ENCODE data around the gene RAPGEF4. TPM values are rescaled to one million over a fixed set of nuclear protein-coding genes. Genes with fewer than 3 reads are reported as not detected.
A peak's percentile ranks its signal among the peaks of the same experiment; 100 is the strongest.
"Not testable (repeated sequence)": the region's sequence is repeated elsewhere in the genome, so short reads cannot be mapped to it uniquely, and the experiment has no call there.

RAPGEF4 gene
- total RNA-seq, 1 donor from 2014 or later, result 12.8 TPM

DNA sequence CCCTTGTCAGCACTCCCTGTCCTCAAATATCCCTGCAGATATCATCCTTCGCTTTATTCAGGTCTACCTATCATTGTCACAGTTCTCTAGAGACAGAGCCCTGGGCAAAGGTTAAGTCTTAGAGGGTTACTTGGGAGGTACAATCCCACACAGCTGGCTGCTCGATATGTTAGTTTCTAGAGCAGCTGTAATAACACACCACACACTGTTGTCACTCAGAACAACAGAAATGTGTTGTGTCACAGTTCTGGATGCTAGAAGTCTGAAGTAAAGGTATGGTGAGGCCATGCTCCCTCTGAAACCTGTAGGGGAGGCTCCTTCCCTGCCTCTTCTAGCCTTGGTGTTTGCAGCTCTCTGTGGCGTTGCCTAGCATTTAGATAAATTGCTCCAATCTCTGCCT, 9.9 kb upstream of the RAPGEF4 start:
- DNase-seq (ENCODE audit: low spot score), result no peak
- ATAC-seq, result peak; percentile 16

DNA sequence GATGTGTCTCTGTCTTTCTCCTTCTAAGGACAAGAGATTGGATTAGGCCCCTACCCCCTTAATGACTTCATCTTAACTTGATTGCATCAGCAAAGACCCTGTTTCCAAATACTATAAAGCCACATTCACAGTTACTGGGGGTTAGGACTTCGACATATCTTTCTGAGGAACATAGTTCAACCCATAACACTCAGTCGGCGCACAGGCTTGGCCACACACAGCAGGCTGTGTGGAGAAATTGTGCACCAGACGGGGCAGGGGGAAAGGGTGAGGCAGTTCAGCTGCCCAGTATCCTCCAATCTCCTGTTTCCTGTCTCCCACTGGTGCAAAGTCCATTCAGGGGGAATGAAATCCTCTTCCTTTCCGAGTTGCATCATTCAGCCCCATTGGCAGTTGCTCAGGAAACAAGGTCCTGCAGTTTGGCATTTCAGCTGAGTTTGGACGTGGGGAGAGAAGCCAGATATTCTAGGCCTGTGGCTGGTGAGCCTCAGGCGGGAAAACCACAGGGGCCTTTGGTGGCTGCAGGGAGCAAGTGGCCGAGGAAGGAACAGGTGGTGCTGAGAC, 9.4 kb upstream of the RAPGEF4 start:
- DNase-seq (ENCODE audit: low spot score) (peak; percentile 89), ATAC-seq (peak; percentile 96)

DNA sequence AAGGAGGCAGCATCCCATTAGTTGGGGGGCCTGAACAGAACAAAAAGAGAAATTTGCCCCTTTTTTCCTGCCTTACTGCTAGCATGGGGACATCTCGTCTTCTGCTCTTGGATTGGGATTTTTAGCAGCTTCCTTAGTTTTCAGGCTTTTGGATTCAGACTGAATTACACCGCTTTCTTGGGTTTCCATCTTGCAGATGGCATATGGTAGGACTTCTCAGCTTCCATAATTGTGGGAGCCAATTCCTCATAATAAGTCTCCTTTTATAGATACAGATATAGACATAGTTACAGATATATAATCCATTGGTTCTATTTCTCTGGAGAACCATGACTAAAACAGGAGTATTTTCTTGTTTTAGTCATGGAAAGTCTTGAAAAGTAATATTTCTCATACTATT, 5.2 kb upstream of the RAPGEF4 start:
- no peak for DNase-seq (ENCODE audit: low spot score)
- ATAC-seq, result no peak

DNA sequence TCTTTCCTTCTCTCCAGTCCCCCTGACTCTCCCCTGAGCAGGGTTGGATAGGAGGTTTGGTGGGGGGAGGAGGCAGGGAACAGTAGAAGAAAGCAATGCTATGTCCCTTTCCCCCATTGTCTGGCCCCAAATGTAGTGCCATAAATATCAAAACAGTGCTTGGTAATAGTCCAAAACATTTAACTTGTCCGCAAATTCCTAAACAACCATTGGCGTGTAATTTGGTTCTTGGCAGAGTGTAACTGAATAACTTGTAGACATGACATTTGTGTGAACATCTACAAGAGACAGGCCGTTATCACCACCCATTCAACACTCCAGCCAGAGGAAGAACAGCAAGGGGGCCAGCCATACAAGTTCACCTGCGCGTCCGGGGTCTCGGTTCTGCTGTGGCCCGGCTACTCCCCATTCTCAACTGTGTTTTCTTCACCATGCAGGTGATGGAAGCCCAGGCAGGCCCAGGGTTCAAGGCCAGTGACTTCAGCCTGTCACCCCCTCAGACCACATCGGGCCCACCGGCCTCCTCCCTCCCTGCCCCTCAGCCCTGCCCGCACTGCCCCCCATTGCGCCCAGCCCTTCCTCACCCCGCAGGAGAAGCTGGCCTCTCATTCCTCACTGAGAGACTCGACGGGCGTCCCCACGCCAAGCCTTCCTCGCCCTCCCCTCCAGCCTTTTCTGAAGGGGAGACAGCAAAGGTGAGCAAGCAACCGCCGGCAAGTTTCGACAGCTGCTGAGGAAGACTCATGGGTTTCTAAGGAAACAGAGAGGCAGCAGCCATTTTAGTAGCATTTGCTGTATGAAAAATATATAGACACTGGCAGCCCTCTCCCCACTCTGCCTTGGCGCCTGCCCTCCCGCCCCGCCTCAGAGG, 699 bp upstream of the RAPGEF4 start:
- DNase-seq (ENCODE audit: low spot score) (no peak), ATAC-seq (no peak)

DNA sequence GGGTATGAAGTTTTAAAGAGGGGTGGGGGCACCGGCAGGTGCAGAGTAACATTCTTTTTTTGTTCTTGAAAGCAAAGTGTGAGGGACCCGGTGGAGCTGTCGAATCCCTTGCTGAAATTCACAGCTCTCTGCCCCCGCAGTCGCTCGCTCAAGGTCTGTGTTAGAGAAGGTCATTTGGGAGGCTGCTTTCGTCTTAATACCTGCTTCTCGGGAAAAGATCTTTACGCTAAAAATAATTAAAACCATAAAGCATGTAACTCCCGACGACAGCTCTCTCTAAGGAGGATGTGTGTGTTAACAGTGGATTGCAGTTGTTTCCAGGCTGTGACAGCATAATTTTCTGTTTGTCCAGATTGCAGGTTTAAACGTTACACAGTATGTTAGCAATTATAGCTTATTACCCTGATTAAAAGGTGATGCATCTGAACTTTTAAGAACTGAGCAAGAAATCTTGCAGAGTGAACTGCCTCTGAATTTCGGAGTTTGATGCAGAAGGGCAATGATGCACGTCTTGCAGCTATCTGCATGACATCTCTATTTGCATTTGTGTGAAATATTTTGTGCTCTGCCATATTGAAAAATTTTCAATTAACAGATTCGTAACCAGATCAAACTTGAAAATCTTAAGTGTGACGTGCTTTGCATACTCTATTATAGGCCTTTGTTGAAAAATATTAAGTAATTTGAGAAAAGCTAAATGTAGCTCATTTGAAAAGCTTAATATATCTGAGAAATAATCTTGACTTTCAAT, 954 bp downstream of the RAPGEF4 start:
- DNase-seq (ENCODE audit: low spot score), result no peak
- ATAC-seq, result peak; percentile 54

DNA sequence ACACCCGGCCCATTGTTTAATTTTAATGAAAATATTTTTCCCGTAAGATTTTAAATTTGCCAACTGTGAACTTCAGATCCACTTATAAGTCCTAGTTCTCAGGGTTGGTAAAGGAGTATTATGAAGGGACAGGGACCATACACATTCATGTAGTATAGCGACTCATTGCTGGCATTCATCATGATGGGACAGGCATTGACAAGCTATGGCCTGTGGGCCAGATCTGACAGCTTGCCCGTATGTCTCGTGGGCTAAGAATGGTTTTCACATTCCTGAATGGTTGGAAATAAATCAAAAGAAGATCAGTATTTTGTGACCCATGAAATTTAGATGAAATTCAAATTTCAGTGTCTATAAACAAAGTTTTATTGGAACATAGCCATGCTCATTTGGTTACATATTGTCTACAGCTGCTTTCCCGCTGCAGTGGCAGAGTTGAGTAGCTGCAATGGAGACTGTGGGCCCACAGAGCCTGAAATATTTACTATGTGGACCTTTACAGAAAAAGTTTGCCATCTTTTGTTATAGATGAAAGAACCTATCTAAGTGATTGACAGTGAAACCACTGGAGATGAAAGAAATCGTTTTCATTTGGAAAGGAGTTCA, 4.1 kb downstream of the RAPGEF4 start:
- no peak for DNase-seq (ENCODE audit: low spot score)
- no peak for ATAC-seq

DNA sequence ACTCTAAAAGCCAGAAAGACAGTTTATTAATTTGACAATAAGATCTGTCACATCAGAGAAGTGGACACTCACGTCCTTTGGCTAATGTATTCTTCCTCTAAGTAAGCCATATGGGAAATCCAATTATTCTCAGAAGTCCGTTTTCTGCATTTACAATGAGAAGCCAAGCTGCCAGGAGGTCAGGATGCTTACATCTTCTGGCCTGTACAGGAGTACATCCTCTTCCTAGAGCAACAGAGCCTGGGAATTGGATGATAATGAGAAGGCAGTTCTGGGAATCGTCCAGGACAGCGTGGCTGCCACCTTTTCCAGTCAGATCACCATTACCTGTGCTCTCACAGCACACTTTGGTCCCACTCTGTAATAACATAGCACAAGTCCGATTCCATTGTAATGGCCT, 5.2 kb downstream of the RAPGEF4 start:
- ATAC-seq (no peak), DNase-seq (ENCODE audit: low spot score) (no peak)

DNA sequence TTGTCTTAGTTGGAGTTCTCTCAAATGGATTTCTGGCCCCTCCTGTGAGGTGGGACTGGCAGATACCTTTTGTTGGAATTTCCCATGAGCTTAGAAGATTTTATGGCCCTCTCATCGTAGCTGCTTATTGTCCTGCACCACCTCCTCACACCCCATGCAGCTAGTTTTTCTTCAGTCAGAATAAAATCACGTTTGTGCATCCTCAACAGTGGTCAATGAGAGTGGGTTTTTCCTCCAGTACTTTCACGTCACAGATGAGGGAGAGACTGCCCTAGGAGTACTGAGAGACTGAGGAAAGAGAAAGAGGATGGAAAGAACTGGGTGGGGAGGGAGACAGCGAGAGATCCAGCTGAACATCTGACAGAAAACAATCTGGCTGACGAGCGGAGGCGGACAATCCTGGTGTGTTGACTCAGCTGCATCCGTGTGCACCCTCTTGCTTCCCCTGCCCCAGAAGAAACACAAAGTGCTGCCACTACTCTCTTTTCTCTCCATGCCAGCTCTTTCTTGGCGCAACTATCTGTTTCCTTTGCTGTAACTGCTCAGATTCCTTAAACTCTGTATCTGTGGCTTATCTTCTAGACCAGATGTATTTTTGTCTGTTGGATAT, 7.4 kb downstream of the RAPGEF4 start:
- ATAC-seq (no peak), DNase-seq (ENCODE audit: low spot score) (no peak)

DNA sequence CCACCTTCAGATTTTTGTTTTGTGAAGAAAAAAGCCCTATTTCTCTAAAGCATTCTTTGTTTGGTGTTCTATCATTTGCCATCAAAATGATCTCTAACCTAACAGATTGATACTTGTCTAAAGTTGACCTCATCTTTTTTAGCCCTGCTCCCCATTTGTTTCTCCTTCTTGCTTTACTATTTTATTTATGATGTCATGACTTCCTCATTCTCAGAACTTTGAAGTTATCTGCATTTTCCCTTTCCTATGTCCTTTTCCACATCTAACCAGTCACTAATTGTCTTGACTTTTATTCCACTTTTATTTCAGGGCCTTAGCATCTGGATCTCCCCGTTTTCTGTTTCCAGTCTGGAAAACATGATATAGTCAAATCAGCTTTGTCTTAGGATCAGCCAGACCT, 8.3 kb downstream of the RAPGEF4 start:
- DNase-seq (ENCODE audit: low spot score), result no peak
- no peak for ATAC-seq

DNA sequence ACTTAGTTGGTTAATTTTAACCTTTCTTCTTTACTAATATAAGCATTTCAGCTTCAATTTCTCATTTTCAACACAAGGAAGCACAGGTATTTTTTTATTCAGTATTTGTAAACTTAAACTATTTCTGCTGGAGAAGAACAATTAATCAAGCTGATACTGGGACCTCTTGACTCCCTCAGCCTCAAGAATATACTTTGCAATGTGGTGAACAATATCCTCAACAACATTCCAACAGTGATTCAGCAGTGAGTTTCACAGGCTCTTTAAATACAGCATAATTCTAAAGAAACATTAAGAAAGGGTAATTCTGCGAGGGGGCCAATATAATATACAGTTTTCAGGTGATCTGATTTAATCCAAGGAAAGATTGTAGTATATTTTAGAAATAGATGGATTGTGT, 10.0 kb downstream of the RAPGEF4 start:
- no peak for ATAC-seq
- no peak for DNase-seq (ENCODE audit: low spot score)

DNA sequence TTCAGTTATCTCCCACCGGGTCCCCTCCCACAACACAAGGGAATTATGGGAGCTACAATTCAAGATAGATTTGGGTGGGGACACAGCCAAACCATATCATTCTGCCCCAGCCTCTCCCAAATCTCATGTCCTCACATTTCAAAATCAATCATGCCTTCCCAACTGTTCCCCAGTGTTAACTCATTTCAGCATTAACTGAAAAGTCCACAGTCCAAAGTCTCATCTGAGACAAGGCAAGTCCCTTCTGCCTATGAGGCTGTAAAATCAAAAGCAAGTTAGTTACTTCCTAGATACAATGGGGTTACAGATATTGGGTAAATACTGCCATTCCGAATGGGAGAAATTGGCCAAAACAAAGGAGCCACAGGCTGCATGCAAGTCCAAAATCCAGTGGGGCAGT, 12.9 kb downstream of the RAPGEF4 start:
- DNase-seq (ENCODE audit: low spot score), result not testable (repeated sequence)

DNA sequence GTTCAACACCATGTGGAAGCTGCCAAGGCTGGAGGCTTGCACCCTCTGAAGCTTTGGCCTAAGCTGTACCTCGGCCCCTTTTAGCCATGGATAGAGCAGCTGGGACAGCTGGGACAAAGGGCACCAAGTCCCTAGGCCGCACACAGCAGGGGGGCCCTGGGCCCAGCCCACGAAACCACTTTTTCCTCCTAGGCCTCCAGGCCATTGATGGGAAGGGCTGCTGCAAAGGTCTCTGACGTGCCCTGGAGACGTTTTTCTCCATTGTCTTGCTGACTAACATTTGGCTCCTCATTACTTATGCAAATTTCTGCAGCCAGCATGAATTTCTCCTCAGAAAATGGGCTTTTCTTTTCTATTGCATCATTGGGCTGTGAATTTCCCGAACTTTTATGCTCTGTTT, 13.7 kb downstream of the RAPGEF4 start:
- DNase-seq (ENCODE audit: low spot score), result no peak
- no peak for ATAC-seq

More for the DNA sequence above, 12.9 kb downstream of the RAPGEF4 start:
- ATAC-seq, result peak; percentile 58

DNA sequence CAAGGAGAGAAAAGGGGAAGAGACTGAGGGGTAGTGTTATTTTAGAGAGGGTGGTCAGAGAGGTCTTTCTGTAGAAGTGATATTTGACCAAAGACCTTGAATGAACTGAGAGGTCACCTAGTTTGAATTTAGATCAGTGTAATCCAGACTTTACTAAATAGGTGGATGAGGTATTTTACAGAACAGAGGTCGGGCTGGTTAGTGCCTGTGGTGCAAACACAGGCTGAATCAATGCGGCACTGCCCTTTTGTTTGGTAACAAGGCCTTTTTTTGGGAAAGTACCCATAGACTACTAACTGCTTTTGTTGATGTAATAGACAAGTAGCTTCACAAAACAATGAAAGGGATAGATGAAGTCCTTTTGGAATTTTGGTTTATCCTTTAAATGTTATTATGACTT, 15.9 kb downstream of the RAPGEF4 start:
- DNase-seq (ENCODE audit: low spot score) (no peak), ATAC-seq (peak; percentile 74)

DNA sequence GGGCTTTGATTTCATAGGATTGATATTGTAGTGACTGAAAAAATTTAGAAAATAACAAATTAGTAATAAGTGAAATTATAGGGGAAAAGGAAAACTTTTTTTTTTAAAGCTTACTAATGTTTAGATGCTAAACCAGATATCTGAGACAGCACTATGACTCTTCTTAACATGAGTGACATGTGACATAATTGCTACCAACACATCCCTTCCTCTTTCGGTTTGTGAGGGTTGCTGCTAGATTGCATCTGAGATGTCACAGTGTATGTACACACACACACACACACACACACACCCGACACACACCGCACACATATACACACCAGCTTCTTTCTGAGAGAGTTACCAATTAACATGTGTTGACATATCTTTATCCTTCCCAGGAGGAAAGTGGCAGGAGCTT, 18.0 kb downstream of the RAPGEF4 start:
- no peak for DNase-seq (ENCODE audit: low spot score)
- ATAC-seq, result no peak

DNA sequence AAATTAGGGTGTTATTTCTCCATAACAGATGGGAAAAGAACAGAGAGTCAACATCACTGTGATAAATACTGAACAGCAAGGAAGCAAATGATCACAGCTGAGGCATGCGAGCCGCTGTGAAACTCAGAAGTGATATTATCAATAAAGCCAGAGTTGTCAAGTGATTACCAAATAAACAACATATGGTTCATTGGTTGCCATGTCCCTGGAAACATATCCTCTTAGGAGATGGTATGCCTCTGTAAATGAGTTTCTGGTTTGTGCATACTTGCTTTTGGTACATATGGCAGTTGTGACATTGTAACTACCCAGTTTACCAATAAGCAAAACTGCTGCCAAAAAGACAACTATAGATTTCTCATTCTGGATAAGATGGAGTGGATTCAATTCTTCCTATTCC, 23.8 kb downstream of the RAPGEF4 start:
- DNase-seq (ENCODE audit: low spot score) (no peak), ATAC-seq (no peak)

DNA sequence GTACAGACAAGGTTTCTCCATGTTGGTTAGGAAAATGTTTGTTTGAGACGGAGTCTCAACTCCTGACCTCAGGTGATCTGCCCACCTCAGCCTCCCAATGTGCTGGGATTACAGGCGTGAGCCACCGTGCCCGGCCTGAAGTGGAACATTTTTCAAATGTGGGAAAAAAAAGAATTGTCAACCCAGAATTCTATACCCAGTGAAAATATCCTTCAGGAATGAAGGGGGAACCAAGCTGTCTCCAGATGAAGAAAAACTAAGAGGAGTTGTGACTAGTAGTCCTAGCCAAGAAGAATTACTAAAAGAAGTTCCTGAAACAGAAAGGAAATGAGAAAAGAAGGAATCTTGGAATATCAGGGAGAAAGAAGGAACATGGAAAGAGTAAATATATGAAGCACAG, 25.7 kb downstream of the RAPGEF4 start:
- ATAC-seq (no peak), DNase-seq (ENCODE audit: low spot score) (no peak)

DNA sequence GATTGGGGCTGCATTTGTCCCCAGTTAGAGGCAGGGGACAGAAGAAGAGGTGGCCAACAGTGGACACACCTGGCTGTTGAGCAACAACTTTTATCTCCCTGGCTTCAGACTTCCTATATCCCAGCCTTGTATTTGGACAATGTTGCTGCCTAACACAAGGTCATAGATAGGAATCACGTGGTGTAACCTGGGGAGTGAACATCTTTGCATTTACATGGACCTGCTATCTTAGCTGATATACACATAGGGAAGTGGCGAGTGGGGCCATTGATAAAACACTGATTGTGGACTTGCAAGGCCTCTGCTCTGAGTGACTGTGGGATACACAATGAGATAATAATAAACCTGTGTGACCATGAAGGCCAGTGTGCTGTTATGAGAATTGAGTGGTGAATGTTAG, 26.9 kb downstream of the RAPGEF4 start:
- ATAC-seq, result no peak
- DNase-seq (ENCODE audit: low spot score), result no peak

DNA sequence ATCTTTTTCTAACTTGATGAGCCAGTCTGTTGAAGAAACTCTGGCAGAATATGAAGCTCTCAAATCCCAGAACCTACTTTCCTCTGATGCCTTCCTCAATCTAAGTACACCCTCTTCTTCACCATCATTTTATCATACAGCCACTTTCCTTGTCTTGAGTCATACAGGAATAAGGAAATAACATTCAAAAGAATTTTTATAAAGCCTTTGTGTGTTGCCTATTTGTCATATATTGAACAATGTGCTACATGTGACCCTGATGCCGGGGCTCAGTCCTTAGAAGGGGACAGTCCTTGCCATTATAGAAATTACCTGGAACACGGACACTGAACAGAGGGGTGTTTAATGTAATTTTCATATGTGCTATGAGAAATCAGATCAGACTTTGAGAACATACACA, 27.4 kb downstream of the RAPGEF4 start:
- DNase-seq (ENCODE audit: low spot score) (no peak), ATAC-seq (no peak)

DNA sequence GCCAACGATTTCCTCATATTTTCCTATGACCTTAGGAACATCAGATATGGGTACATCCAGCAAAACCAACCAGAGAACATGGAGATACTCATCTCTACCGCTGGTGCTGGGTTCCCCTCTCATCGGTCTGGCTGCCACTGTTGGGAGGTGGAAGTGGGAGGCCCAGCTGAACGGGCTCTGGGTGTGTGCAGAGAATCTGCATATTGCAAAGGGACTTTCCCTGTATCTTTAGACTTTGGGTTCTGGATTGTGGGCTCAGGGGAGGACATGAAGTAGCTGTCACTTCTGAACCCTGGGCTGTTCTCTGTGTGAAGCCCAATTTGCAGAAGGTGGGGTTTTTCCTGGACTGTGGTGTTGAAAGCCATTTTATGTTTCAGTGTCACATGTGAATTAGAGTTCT, 30.0 kb downstream of the RAPGEF4 start:
- ATAC-seq, result no peak
- no peak for DNase-seq (ENCODE audit: low spot score)

DNA sequence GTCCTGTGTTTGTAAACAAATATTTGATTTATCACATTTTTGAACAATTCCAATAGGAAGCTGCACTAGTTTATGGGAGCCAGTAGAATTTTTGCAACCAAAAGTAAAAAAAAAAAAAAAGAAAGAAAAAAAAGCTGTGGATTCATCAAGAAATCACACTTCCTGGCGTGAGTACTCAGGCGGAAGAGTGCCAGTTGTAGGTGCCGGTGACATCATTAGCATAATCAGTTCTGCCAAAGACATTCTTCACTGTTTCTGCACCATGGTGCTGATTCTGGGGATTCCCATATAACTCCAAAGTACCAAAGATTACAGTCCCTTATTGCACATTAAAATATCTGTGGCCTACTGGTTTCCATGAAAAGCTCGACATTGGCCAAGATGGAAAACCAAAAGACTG, 32.8 kb downstream of the RAPGEF4 start:
- no peak for DNase-seq (ENCODE audit: low spot score)
- ATAC-seq, result no peak

DNA sequence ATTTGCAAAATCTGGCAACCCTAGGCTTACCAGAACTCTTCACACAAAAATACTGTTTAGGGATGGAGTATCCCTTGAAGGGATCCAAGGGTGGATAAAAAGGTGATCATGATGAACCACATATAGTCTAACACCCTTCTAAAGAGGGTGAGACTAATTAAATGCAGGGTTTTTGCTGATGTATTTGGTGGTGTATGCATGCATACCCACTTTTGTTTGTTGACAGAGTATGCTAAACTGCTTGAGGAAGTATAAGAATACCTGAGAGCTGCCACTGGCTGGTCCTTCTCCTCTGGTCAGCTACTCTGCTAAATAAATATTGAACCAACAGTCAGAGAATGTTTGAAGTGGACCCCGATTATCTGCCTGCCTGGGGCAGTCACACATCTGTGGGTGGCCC, 34.2 kb downstream of the RAPGEF4 start:
- ATAC-seq (no peak), DNase-seq (ENCODE audit: low spot score) (no peak)

All from left lobe of liver (tissue), 2 donors.